Sigmoid colon (tissue), 7 donors: ENCODE results near the gene CDX1. TPM values are rescaled to one million over a fixed set of nuclear protein-coding genes. Genes with fewer than 3 reads are reported as not detected.

Experiments
- DNase-seq: peaks from one replicate; pipeline ENCODE4 v3.0.0-alpha.2; 2019
- H3K27ac ChIP-seq, 4 donors: fragments of 200-600 bp; sonication (generic); one replicate each; pipeline ENCODE4 v1.5.1; 2016 to 2019; ENCODE audit warnings: mild to moderate bottlenecking in 1 of 4
- H3K27me3 ChIP-seq, 3 donors: fragments of 200-600 bp; sonication (generic); one replicate each; pipeline ENCODE4 v1.5.1; 2019; ENCODE audit warnings: mild to moderate bottlenecking in 1 of 3
- H3K36me3 ChIP-seq, 4 donors: fragments of 200-600 bp; sonication (generic); one replicate each; pipeline ENCODE4 v1.5.1; 2016 to 2019
- H3K4me1 ChIP-seq, 4 donors: fragments of 200-600 bp; sonication (generic); one replicate each; pipeline ENCODE4 v1.5.1; 2017 to 2019
- H3K4me3 ChIP-seq, 4 donors: fragments of 200-600 bp; sonication (generic); one replicate each; pipeline ENCODE4 v1.5.1; 2017 to 2019; ENCODE audit warnings: mild to moderate bottlenecking in 2 of 4, moderate library complexity in 1 of 4
- H3K9me3 ChIP-seq, 4 donors: fragments of 200-600 bp in 3 of 4; sonication (generic) in 3 of 4; one replicate each; pipeline versions ENCODE4 v1.5.1 to v1.6.1; 2013 to 2019
- CTCF ChIP-seq, 4 experiments: fragments of 450-650 bp in 3 of 4; fragments of 200-600 bp in 1 of 4; IDR thresholded peaks; one replicate each; pipeline ENCODE4 v1.5.1; 2016 to 2019; ENCODE audit warnings: antibody characterized with exemption in 4 of 4, mild to moderate bottlenecking in 3 of 4, moderate library complexity in 2 of 4
- EP300 ChIP-seq, 4 donors: sonication (generic); formaldehyde crosslinking; IDR thresholded peaks; one replicate each; pipeline ENCODE4 v1.6.1; 2017; ENCODE audit warnings: antibody characterized with exemption in 4 of 4
- POLR2A ChIP-seq, 2 donors: fragments of 450-650 bp; IDR thresholded peaks; one replicate each; pipeline ENCODE4 v1.6.1; 2016; ENCODE audit warnings: antibody characterized with exemption in 2 of 2, mild to moderate bottlenecking in 2 of 2, moderate library complexity in 2 of 2
- POLR2AphosphoS5 ChIP-seq, 4 donors: sonication (generic); formaldehyde crosslinking; IDR thresholded peaks; one replicate each; pipeline ENCODE4 v1.6.1; 2017; ENCODE audit warnings: antibody characterized with exemption in 4 of 4
- WGBS, 2 donors: extraction: QIAGEN DNeasy Blood & Tissue Kit; methylation state at CpG; one replicate each; pipeline ENCODE4 v1.1.7; 2013; 5-methylcytosine and 5-hydroxymethylcytosine counted together
- intact Hi-C: fragments of 100-400 bp; cut with DNase I; formaldehyde crosslinking; loops from one replicate; pipeline ENCODE4 v1.15.1; 2023
- polyA plus RNA-seq, 3 donors: library from polyadenylated mRNA; stranded (reverse); fragments of 200-250 nt; gene quantifications; one replicate each; pipeline ENCODE4 v1.2.3, GENCODE V29; 2013
- total RNA-seq, 4 donors: library from RNA; depleted of rRNA; stranded (reverse); fragments of >200 nt; gene quantifications; one replicate each; pipeline ENCODE4 v1.1.0, GENCODE V29; 2016
- donor health status: healthy with polysubstance abuse.
- donor health status: Bipolar disorder and iron deficiency.
- donor health status: healthy.

Gene CDX1
- total and polyA plus RNA-seq, 7 donors: 0.71 to 455 (median 325) TPM; not detected in 2

DNA sequence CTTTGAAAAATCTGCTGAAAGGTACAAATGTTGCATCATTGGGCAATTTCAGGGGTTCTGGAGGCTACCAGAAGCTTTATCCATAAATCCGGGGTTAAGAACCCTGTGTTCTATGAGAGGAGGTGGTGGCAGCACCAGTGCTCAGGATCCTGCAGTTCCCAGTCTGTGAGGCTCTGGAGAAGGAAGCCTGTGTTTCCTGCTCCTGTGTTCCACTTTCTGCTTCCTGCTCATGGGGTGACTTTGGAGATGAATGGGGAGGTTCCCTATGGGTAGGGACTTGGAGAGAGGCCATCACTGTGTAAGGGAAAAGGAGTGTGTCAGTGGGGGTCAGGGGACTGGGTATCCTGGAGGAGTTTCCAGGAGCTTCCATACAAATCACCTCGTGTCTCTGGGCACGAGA is 2.3 kb downstream of the CDX1 start:
- peaks cover 0 to under 1% (median 0%) of the 10 kb centered on the region in 4 donors for H3K4me1 ChIP-seq
- WGBS, 2 donors: 12 to 34% methylated on average over 3 of the region's 3 CpGs
- H3K36me3 ChIP-seq: no peaks in the 10 kb centered on the region
- no peak overlapping the region for H3K4me3 ChIP-seq
- H3K27ac ChIP-seq: no peak overlapping the region
- peaks cover 7 to 34% (median 9%) of the 10 kb centered on the region in 3 donors for H3K27me3 ChIP-seq
- TF ChIP-seq EP300 (IDR thresholded peaks at IDR 0.05) (no peak), POLR2AphosphoS5 (IDR thresholded peaks at IDR 0.05) (no peak), CTCF (IDR thresholded peaks at IDR 0.05) (no peak), POLR2A (IDR thresholded peaks at IDR 0.05) (no peak)
- intact Hi-C loops: loop anchor here (10.0 kb wide), 1 partner anchor 186 kb away; the partner anchor contains the start of gene TCOF1
- no peak for DNase-seq
- H3K9me3 ChIP-seq: no peaks in the 10 kb centered on the region

- Histone ChIP-seq H3K4me1 (no peaks in the 10 kb centered on the region), H3K9me3 (no peaks in the 10 kb centered on the region), H3K27ac (no peak overlapping the region), H3K27me3 (peaks cover 2 to 24% (median 5%) of the 10 kb centered on the region in 3 donors), H3K4me3 (no peak overlapping the region), H3K36me3 (no peaks in the 10 kb centered on the region)
- 8 to 68% methylated on average over 1 of the region's 1 CpG for WGBS, 2 donors
- intact Hi-C loops: no loop called here
- DNase-seq: no peak
- TF ChIP-seq EP300 (IDR thresholded peaks at IDR 0.05) (no peak), CTCF (IDR thresholded peaks at IDR 0.05) (no peak), POLR2A (IDR thresholded peaks at IDR 0.05) (no peak), POLR2AphosphoS5 (IDR thresholded peaks at IDR 0.05) (no peak)
These were observed 5.6 kb downstream of the CDX1 start for GRCh38 chr5:150172145-150172544.

DNA sequence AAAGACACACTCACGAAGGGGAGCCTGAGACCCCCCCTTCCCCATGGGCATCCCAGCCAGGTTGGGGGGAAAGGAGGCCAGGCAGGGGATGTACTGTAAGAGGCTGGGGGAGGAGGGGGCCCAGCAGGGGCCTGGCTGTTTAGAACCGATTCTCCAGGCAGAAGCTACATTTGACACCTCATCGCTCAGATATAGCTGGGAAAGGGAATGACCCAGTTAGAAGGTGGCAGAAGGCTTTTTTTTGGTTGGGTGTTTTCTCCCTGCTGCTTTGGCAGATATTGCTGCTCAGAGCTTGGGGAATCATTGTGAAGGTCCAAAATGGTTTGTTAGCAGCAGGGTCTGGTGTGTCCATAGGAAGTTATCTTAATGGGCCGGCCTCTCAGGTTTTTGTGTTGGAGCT is 6.0 kb downstream of the CDX1 start:
- intact Hi-C loops: no loop called here
- TF ChIP-seq CTCF (IDR thresholded peaks at IDR 0.05) (no peak), EP300 (IDR thresholded peaks at IDR 0.05) (no peak), POLR2A (IDR thresholded peaks at IDR 0.05) (no peak), POLR2AphosphoS5 (IDR thresholded peaks at IDR 0.05) (no peak)
- WGBS, 2 donors: 64 to 88% methylated on average over 4 of the region's 4 CpGs

GRCh38 chr5:150173161-150173560 is 6.6 kb downstream of the CDX1 start:
- TF ChIP-seq POLR2A (IDR thresholded peaks at IDR 0.05) (no peak), EP300 (IDR thresholded peaks at IDR 0.05) (no peak), CTCF (IDR thresholded peaks at IDR 0.05) (no peak), POLR2AphosphoS5 (IDR thresholded peaks at IDR 0.05) (no peak)
- no peak for DNase-seq
- intact Hi-C loops: no loop called here
- Histone ChIP-seq H3K9me3 (no peaks in the 10 kb centered on the region), H3K4me1 (no peaks in the 10 kb centered on the region), H3K27ac (no peak overlapping the region), H3K4me3 (no peak overlapping the region), H3K27me3 (peaks cover 0 to 13% (median 1%) of the 10 kb centered on the region in 3 donors), H3K36me3 (no peaks in the 10 kb centered on the region)
- WGBS, 2 donors: 27 to 75% methylated on average over 3 of the region's 3 CpGs

More for the DNA sequence above, 6.0 kb downstream of the CDX1 start:
- H3K36me3 ChIP-seq: no peaks in the 10 kb centered on the region
- H3K4me3 ChIP-seq: no peak overlapping the region
- no peaks in the 10 kb centered on the region for H3K9me3 ChIP-seq
- peaks cover 0 to 20% (median 5%) of the 10 kb centered on the region in 3 donors for H3K27me3 ChIP-seq
- no peak overlapping the region for H3K27ac ChIP-seq
- DNase-seq: no peak
- no peaks in the 10 kb centered on the region for H3K4me1 ChIP-seq

GRCh38 chr5:150174285-150174684 is 7.7 kb downstream of the CDX1 start:
- intact Hi-C loops: no loop called here
- H3K27ac ChIP-seq: no peak overlapping the region

More at GRCh38 chr5:150174285-150174684, 7.7 kb downstream of the CDX1 start:
- no peak overlapping the region for H3K4me3 ChIP-seq
- H3K9me3 ChIP-seq: no peaks in the 10 kb centered on the region
- H3K27me3 ChIP-seq: peaks cover 0 to 9% (median 0%) of the 10 kb centered on the region in 3 donors
- H3K4me1 ChIP-seq: no peaks in the 10 kb centered on the region
- TF ChIP-seq CTCF (IDR thresholded peaks at IDR 0.05) (no peak), POLR2AphosphoS5 (IDR thresholded peaks at IDR 0.05) (no peak), EP300 (IDR thresholded peaks at IDR 0.05) (no peak), POLR2A (IDR thresholded peaks at IDR 0.05) (no peak)
- DNase-seq: no peak
- no peaks in the 10 kb centered on the region for H3K36me3 ChIP-seq
- WGBS, 2 donors: 49 to 71% methylated on average over 6 of the region's 6 CpGs
